K562 (cell line): ENCODE results near the gene ATRAID. TPM values are rescaled to one million over a fixed set of nuclear protein-coding genes. Genes with fewer than 3 reads are reported as not detected.

ENCODE experiments used
- ARID4B ChIP-seq: sonication (generic); formaldehyde crosslinking; IDR thresholded peaks from 2 replicates; pipeline ENCODE4 v1.8.0; 2022; ENCODE audit warnings: mild to moderate bottlenecking, missing genetic modification reagents
- BRCA1 ChIP-seq, 2 experiments: fragments of 450-650 bp in 1 of 2; sonication (generic) in 1 of 2; formaldehyde crosslinking in 1 of 2; IDR thresholded peaks; 2 replicates each; pipeline versions ENCODE4 v1.5.0 to v1.6.1; 2017 to 2020; ENCODE audit warnings: mild to moderate bottlenecking in 1 of 2, missing genetic modification reagents in 1 of 2
- CCNT2 ChIP-seq: IDR thresholded peaks from 2 replicates; pipeline ENCODE4 v1.6.1; 2011; ENCODE audit warnings: borderline replicate concordance, low read depth, mild to moderate bottlenecking, moderate library complexity, mixed read lengths, low read length; ENCODE audit not compliant: insufficient read length; ENCODE audit errors: extremely low read depth
- CEBPG ChIP-seq, 3 experiments: fragments of 200-800 bp in 1 of 3; sonication (Bioruptor generic) in 1 of 3; sonication (generic) in 1 of 3; formaldehyde crosslinking in 1 of 3; IDR thresholded peaks in 2 of 3; conservative IDR thresholded peaks in 1 of 3; 2 replicates each; pipeline versions ENCODE4 v1.6.1 to v1.8.0; 2016 to 2022; ENCODE audit warnings: missing compliant biosample characterization in 2 of 3, missing genetic modification characterization in 2 of 3, mild to moderate bottlenecking in 1 of 3, missing genetic modification reagents in 1 of 3
- EGR1 ChIP-seq: fragments of 450-650 bp; conservative IDR thresholded peaks from 2 replicates; pipeline ENCODE4 v1.6.1; 2017; ENCODE audit warnings: mild to moderate bottlenecking
- GABPA ChIP-seq: fragments of 200-800 bp; sonication (Bioruptor generic); conservative IDR thresholded peaks from 2 replicates; pipeline ENCODE4 v1.6.1; 2016; ENCODE audit warnings: low read depth, missing genetic modification characterization, missing compliant biosample characterization
- HDGF ChIP-seq: fragments of 450-650 bp; IDR thresholded peaks from 2 replicates; pipeline ENCODE4 v1.6.1; 2016
- HES1 ChIP-seq: fragments of 450-650 bp; IDR thresholded peaks from 2 replicates; pipeline ENCODE4 v1.6.1; 2016; ENCODE audit warnings: low read depth, mild to moderate bottlenecking, moderate library complexity
- MBD1 ChIP-seq: fragments of 250-450 bp; sonication (Bioruptor Pico); IDR thresholded peaks from 2 replicates; pipeline ENCODE4 v1.8.0; 2022; ENCODE audit warnings: inconsistent platforms
- NCOA2 ChIP-seq, 2 experiments: fragments of 450-650 bp; IDR thresholded peaks; 2 replicates each; pipeline ENCODE4 v1.6.1; 2018; ENCODE audit warnings: mild to moderate bottlenecking in 2 of 2, moderate library complexity in 1 of 2; ENCODE audit not compliant: partially characterized antibody in 2 of 2
- NFIC ChIP-seq: fragments of 450-650 bp; IDR thresholded peaks from 2 replicates; pipeline ENCODE4 v1.6.1; 2017; ENCODE audit warnings: mild to moderate bottlenecking, inconsistent platforms
- POLR2AphosphoS5 ChIP-seq: IDR thresholded peaks from 2 replicates; pipeline ENCODE4 v1.6.1; 2011; ENCODE audit warnings: mild to moderate bottlenecking, low read depth, low read length, moderate library complexity; ENCODE audit not compliant: control insufficient read depth, insufficient read depth
- POLR3G ChIP-seq: IDR thresholded peaks from 2 replicates; pipeline ENCODE4 v1.6.1; 2011; ENCODE audit not compliant: insufficient read length, insufficient replicate concordance; ENCODE audit errors: extremely low read depth
- RB1 ChIP-seq: fragments of 450-650 bp; IDR thresholded peaks from 2 replicates; pipeline ENCODE4 v1.6.1; 2017; ENCODE audit warnings: low read depth, mild to moderate bottlenecking
- SMARCC2 ChIP-seq: fragments of 450-650 bp; IDR thresholded peaks from 2 replicates; pipeline ENCODE4 v1.6.1; 2017; ENCODE audit warnings: antibody characterized with exemption, moderate library complexity, mild to moderate bottlenecking, low read depth
- TFAM ChIP-seq: fragments of 250-450 bp; sonication (Bioruptor Pico); conservative IDR thresholded peaks from 2 replicates; pipeline ENCODE4 v1.5.0; 2021; ENCODE audit warnings: mild to moderate bottlenecking, moderate library complexity
- ZNF76 ChIP-seq: fragments of 250-450 bp; sonication (Bioruptor Pico); IDR thresholded peaks from 2 replicates; pipeline ENCODE4 v1.4.0; 2020; ENCODE audit warnings: mild to moderate bottlenecking, moderate library complexity, borderline replicate concordance
- ZNF77 ChIP-seq: fragments of 250-450 bp; sonication (Bioruptor Pico); IDR thresholded peaks from 2 replicates; pipeline ENCODE4 v1.5.0; 2020
- polyA plus RNA-seq, 8 experiments: library from polyadenylated mRNA; depleted of rRNA in 4 of 8; stranded (reverse) in 5 of 8; unstranded in 3 of 8; fragments of >200 nt; fragmentation: Nextera tagmentation in 2 of 8; fragmentation: Illumina TruSeq in 1 of 8; extraction: Ambion mirVana in 2 of 8; extraction: Trizol in 1 of 8; gene quantifications; 2 replicates each; pipeline versions ENCODE4 v1.2.1 to v1.2.3, GENCODE V29; 2011 to 2014; ENCODE audit warnings: inconsistent platforms in 1 of 8, missing spikeins in 1 of 8
- total RNA-seq, 7 experiments: library from RNA; depleted of rRNA in 6 of 7; stranded (reverse); fragments of >200 nt in 6 of 7; fragmentation: Illumina TruSeq in 2 of 7; extraction: Trizol in 2 of 7; gene quantifications; 2 replicates each; pipeline versions ENCODE4 v1.2.1 to v1.2.3, GENCODE V29; 2011 to 2021; ENCODE audit warnings: low replicate concordance in 1 of 7

Gene ATRAID
- total and polyA plus RNA-seq, 9 of the 15 experiments (the other 6 are each of a cell fraction or from before 2014, with no cell fraction given) = 70.2 to 187 (median 108) TPM

GRCh38 chr2:27262379-27263286, 50.8 kb downstream of the ATRAID start, which contains the start of gene SLC30A3 (continued):
- TF ChIP-seq NCOA2 (IDR thresholded peaks at IDR 0.05; ENCODE audit: partially characterized antibody in 2 of 2) (no peak), GABPA (tag) (no peak), CEBPG (CRISPR knock-in tag; IDR thresholded peaks at IDR 0.05) (no peak), CEBPG (tag; conservative IDR thresholded peaks at IDR 0.05 in 1 of 2, IDR thresholded peaks at IDR 0.05 in 1 of 2) (no peak), EGR1 (no peak), MBD1 (CRISPR knock-in tag) (no peak), TFAM (CRISPR knock-in tag) (no peak), BRCA1 (IDR thresholded peaks at IDR 0.05) (no peak), BRCA1 (CRISPR knock-in tag; IDR thresholded peaks at IDR 0.05) (no peak), ZNF76 (CRISPR knock-in tag) (no peak), SMARCC2 (no peak), ZNF77 (CRISPR knock-in tag) (no peak), NFIC (peak; percentile 41), HDGF (no peak), POLR3G (no peak), HES1 (no peak), ARID4B (CRISPR knock-in tag) (0 out of 2 replicates have a peak, but pooled peaks have one; percentile 18), CCNT2 (peak; percentile 49), POLR2AphosphoS5 (no peak), RB1 (peak; percentile 9; the same call in 1 of the 2 replicates)
